ENCODE results near the gene NFAM1.

NFAM1 gene

GRCh38 chr22:42471441-42471840, 39.2 kb upstream of the NFAM1 start (continued):
- TF ChIP-seq EGR2 (tag by site-specific recombination; IDR thresholded peaks at IDR 0.05; ENCODE audit: low read depth) = peak; percentile 100
- TF ChIP-seq ZNF555 (tag by site-specific recombination; conservative IDR thresholded peaks at IDR 0.05) = no peak
- TF ChIP-seq OSR2 (tag by site-specific recombination; IDR thresholded peaks at IDR 0.05) = no peak
- TF ChIP-seq ZNF621 (tag by site-specific recombination; IDR thresholded peaks at IDR 0.05) = no peak
- TF ChIP-seq KLF8 (tag by site-specific recombination; IDR thresholded peaks at IDR 0.05) = no peak
- no peak for TF ChIP-seq ZNF114 (tag by site-specific recombination; IDR thresholded peaks at IDR 0.05)

- TF ChIP-seq ZNF23 (tag by site-specific recombination; IDR thresholded peaks at IDR 0.05; ENCODE audit: borderline replicate concordance) (no peak), REPIN1 (tag by site-specific recombination; IDR thresholded peaks at IDR 0.05; ENCODE audit: low read depth) (no peak), ZBTB21 (tag by site-specific recombination; IDR thresholded peaks at IDR 0.05) (no peak), ZNF521 (tag by site-specific recombination; IDR thresholded peaks at IDR 0.05) (no peak)
- no peaks in the 10 kb centered on the region for H3K9me3 ChIP-seq (ENCODE audit: control insufficient read depth, insufficient read depth, low read depth, low read length)
- ChIA-PET POLR2A (no interaction called here), CTCF (interaction anchor here (0.8 to 1.5 kb wide), 5 partner anchors 8 to 33 kb away, joined by 3 to 6 read pairs (median 3); no protein-coding TSS in a partner anchor)
- H3K36me3 ChIP-seq (ENCODE audit: control insufficient read depth in 2 of 2, insufficient read depth in 1 of 2, low read length in 2 of 2) = no peaks in the 10 kb centered on the region
- H3K4me1 ChIP-seq (ENCODE audit: control insufficient read depth, insufficient read depth, low read length) = no peaks in the 10 kb centered on the region
- H3K4me3 ChIP-seq (ENCODE audit: low read depth, low read length) = no peak overlapping the region
- H3K27ac ChIP-seq (ENCODE audit: extremely low read depth, low read depth, low read length) = no peak overlapping the region
Observed at GRCh38 chr22:42470366-42471082, 38.3 kb upstream of the NFAM1 start.

GRCh38 chr22:42468841-42469240, 36.6 kb upstream of the NFAM1 start:
- POLR2A ChIA-PET = no interaction called here
- TF ChIP-seq ZNF777 (tag by site-specific recombination; IDR thresholded peaks at IDR 0.05; ENCODE audit: borderline replicate concordance) (no peak), ZNF624 (tag by site-specific recombination; IDR thresholded peaks at IDR 0.05) (no peak), ZNF211 (tag by site-specific recombination; IDR thresholded peaks at IDR 0.05; ENCODE audit: low read depth) (no peak), ZNF157 (tag by site-specific recombination; IDR thresholded peaks at IDR 0.05) (no peak), ZNF549 (tag by site-specific recombination; IDR thresholded peaks at IDR 0.05) (no peak), ZNF280D (tag by site-specific recombination; IDR thresholded peaks at IDR 0.05) (no peak), PRDM6 (tag by site-specific recombination; IDR thresholded peaks at IDR 0.05) (no peak), KLF7 (tag by site-specific recombination; IDR thresholded peaks at IDR 0.05; ENCODE audit: borderline replicate concordance) (no peak), ZNF221 (tag by site-specific recombination; IDR thresholded peaks at IDR 0.05; ENCODE audit: borderline replicate concordance) (no peak), ZNF830 (tag by site-specific recombination; IDR thresholded peaks at IDR 0.05; ENCODE audit: low read depth) (no peak), ZNF677 (tag by site-specific recombination; IDR thresholded peaks at IDR 0.05) (no peak), ZNF10 (tag by site-specific recombination; IDR thresholded peaks at IDR 0.05) (no peak), ZNF521 (tag by site-specific recombination; IDR thresholded peaks at IDR 0.05) (no peak), ZNF214 (tag by site-specific recombination; IDR thresholded peaks at IDR 0.05; ENCODE audit: borderline replicate concordance) (no peak), YY2 (tag by site-specific recombination; IDR thresholded peaks at IDR 0.05) (no peak), ZFP37 (tag by site-specific recombination; IDR thresholded peaks at IDR 0.05) (no peak), ZBTB10 (tag by site-specific recombination; IDR thresholded peaks at IDR 0.05) (no peak)
- Histone ChIP-seq H3K27ac (ENCODE audit: extremely low read depth, low read depth, low read length) (no peak overlapping the region), H3K4me1 (ENCODE audit: control insufficient read depth, insufficient read depth, low read length) (no peaks in the 10 kb centered on the region), H3K36me3 (ENCODE audit: control insufficient read depth in 2 of 2, insufficient read depth in 1 of 2, low read length in 2 of 2) (no peaks in the 10 kb centered on the region), H3K4me3 (ENCODE audit: low read depth, low read length) (no peak overlapping the region), H3K9me3 (ENCODE audit: control insufficient read depth, insufficient read depth, low read depth, low read length) (no peaks in the 10 kb centered on the region)
- CTCF ChIA-PET = interaction anchor here (3.8 kb wide), 1 partner anchor 24 kb away, joined by 21 read pairs; no protein-coding TSS in a partner anchor

Data from HEK293 (cell line).